Testis (tissue), 3 donors: ENCODE measurements around the gene AIM2. TPM values are rescaled to one million over a fixed set of nuclear protein-coding genes. Genes with fewer than 3 reads are reported as not detected.

Experiments used
- DNase-seq: peaks from one replicate; pipeline ENCODE4 v3.0.0-alpha.2; 2019
- H3K27ac ChIP-seq, 2 donors: fragments of 200-600 bp; sonication (generic); one replicate each; pipeline ENCODE4 v1.5.1; 2019
- H3K27me3 ChIP-seq: fragments of 200-600 bp; sonication (generic); one replicate; pipeline ENCODE4 v1.5.1; 2019
- H3K36me3 ChIP-seq: fragments of 200-600 bp; sonication (generic); one replicate; pipeline ENCODE4 v1.5.1; 2017; ENCODE audit warnings: low read depth; ENCODE audit errors: missing control alignments
- H3K4me1 ChIP-seq: fragments of 200-600 bp; sonication (generic); one replicate; pipeline ENCODE4 v1.5.1; 2019
- H3K4me3 ChIP-seq, 2 donors: fragments of 200-600 bp; sonication (generic); one replicate each; pipeline ENCODE4 v1.5.1; 2017 to 2019
- H3K9me3 ChIP-seq: fragments of 200-600 bp; sonication (generic); one replicate; pipeline ENCODE4 v1.5.1; 2017
- CTCF ChIP-seq, 3 experiments: fragments of 450-650 bp in 2 of 3; fragments of 200-600 bp in 1 of 3; sonication (generic) in 1 of 3; IDR thresholded peaks; one replicate each; pipeline ENCODE4 v1.5.1; 2016 to 2019; ENCODE audit warnings: antibody characterized with exemption in 3 of 3, mild to moderate bottlenecking in 2 of 3, moderate library complexity in 1 of 3
- POLR2A ChIP-seq: fragments of 450-650 bp; IDR thresholded peaks from one replicate; pipeline ENCODE4 v1.6.1; 2017; ENCODE audit warnings: antibody characterized with exemption, mild to moderate bottlenecking, moderate library complexity
- WGBS, 2 donors: methylation state at CpG; one replicate each; pipeline ENCODE4 v1.1.5; 2018; 5-methylcytosine and 5-hydroxymethylcytosine counted together
- intact Hi-C: fragments of 100-400 bp; cut with DNase I; formaldehyde crosslinking; loops from one replicate; pipeline ENCODE4 v1.15.1; 2023; ENCODE audit warnings: low total_unique reads
- polyA plus RNA-seq: library from polyadenylated mRNA; stranded (reverse); fragments of 350-450 nt; fragmentation: Illumina TruSeq; extraction: RNeasy Lipid Tissue Mini Kit (QIAGEN cat#74804); gene quantifications from one replicate; pipeline ENCODE4 v1.2.3, GENCODE V29; 2014; ENCODE audit warnings: low read depth, low replicate concordance; ENCODE audit not compliant: insufficient read depth
- total RNA-seq, 2 donors: library from RNA; depleted of rRNA; stranded (reverse); fragments of >200 nt; gene quantifications; one replicate each; pipeline ENCODE4 v1.2.3, GENCODE V29; 2016

AIM2 gene
- total and polyA plus RNA-seq, 3 donors from 2014 or later: 1.3 to 3.2 (median 1.9) TPM

GRCh38 chr1:159092036-159092760 is 15.6 kb upstream of the AIM2 start:
- H3K4me1 ChIP-seq: no peaks in the 10 kb centered on the region
- no peak overlapping the region for H3K27ac ChIP-seq
- no peaks in the 10 kb centered on the region for H3K9me3 ChIP-seq
- H3K27me3 ChIP-seq: no peaks in the 10 kb centered on the region
- intact Hi-C loops: no loop called here
- H3K4me3 ChIP-seq: no peak overlapping the region
- DNase-seq: no peak
- 52 to 57% methylated on average over 3 of the region's 3 CpGs for WGBS, 2 donors
- no peaks in the 10 kb centered on the region for H3K36me3 ChIP-seq
- TF ChIP-seq CTCF (IDR thresholded peaks at IDR 0.05) (no peak), POLR2A (no peak)

- DNase-seq: no peak
These were observed 15.1 kb upstream of the AIM2 start for GRCh38 chr1:159091607-159092031.

GRCh38 chr1:159091180-159091560 is 14.6 kb upstream of the AIM2 start:
- no peaks in the 10 kb centered on the region for H3K27me3 ChIP-seq
- H3K27ac ChIP-seq: no peak overlapping the region
- no peaks in the 10 kb centered on the region for H3K36me3 ChIP-seq
- no peaks in the 10 kb centered on the region for H3K9me3 ChIP-seq
- TF ChIP-seq POLR2A: no peak
- TF ChIP-seq CTCF (IDR thresholded peaks at IDR 0.05): no peak
- H3K4me1 ChIP-seq: no peaks in the 10 kb centered on the region
- DNase-seq: no peak
- intact Hi-C loops: no loop called here
- H3K4me3 ChIP-seq: no peak overlapping the region
- 78 to 92% methylated on average over 2 of the region's 2 CpGs for WGBS, 2 donors

More at GRCh38 chr1:159091607-159092031, 15.1 kb upstream of the AIM2 start:
- H3K4me3 ChIP-seq: no peak overlapping the region
- intact Hi-C loops: no loop called here
- H3K27me3 ChIP-seq: no peaks in the 10 kb centered on the region
- H3K4me1 ChIP-seq: no peaks in the 10 kb centered on the region
- TF ChIP-seq POLR2A (no peak), CTCF (IDR thresholded peaks at IDR 0.05) (no peak)
- H3K27ac ChIP-seq: no peak overlapping the region
- H3K9me3 ChIP-seq: no peaks in the 10 kb centered on the region
- WGBS, 2 donors: 85 to 95% methylated on average over 1 of the region's 1 CpG
- H3K36me3 ChIP-seq: no peaks in the 10 kb centered on the region

GRCh38 chr1:159090286-159091179 is 14.0 kb upstream of the AIM2 start:
- no peaks in the 10 kb centered on the region for H3K4me1 ChIP-seq
- 87 to 94% methylated on average over 4 of the region's 4 CpGs for WGBS, 2 donors
- intact Hi-C loops: no loop called here
- no peaks in the 10 kb centered on the region for H3K27me3 ChIP-seq
- no peaks in the 10 kb centered on the region for H3K9me3 ChIP-seq
- H3K4me3 ChIP-seq: no peak overlapping the region
- TF ChIP-seq POLR2A (no peak), CTCF (IDR thresholded peaks at IDR 0.05) (no peak)
- no peak for DNase-seq
- no peak overlapping the region for H3K27ac ChIP-seq
- no peaks in the 10 kb centered on the region for H3K36me3 ChIP-seq
